ENCODE data around the gene TAOK1.

Gene TAOK1

GRCh38 chr17:29595943-29596774 lies 206.0 kb downstream of the TAOK1 start:
- no peaks in the 10 kb centered on the region for H3K9me3 Mint-ChIP-seq
- no peak for ATAC-seq (replicated peaks; ENCODE audit: extremely low read depth, poor library complexity, severe bottlenecking)
- no peak for DNase-seq (ENCODE audit: low spot score in 2 of 2)
- peaks cover 11% of the 10 kb centered on the region for H3K4me1 Mint-ChIP-seq
- H3K27me3 Mint-ChIP-seq: no peaks in the 10 kb centered on the region
- H3K27ac Mint-ChIP-seq (ENCODE audit: low read depth): no peak overlapping the region
- H3K4me3 Mint-ChIP-seq: no peak overlapping the region
- no peaks in the 10 kb centered on the region for H3K36me3 Mint-ChIP-seq (ENCODE audit: insufficient read depth)

GRCh38 chr17:29596811-29597210 lies 206.6 kb downstream of the TAOK1 start:
- DNase-seq (ENCODE audit: low spot score in 2 of 2) (no peak), ATAC-seq (replicated peaks; ENCODE audit: extremely low read depth, poor library complexity, severe bottlenecking) (no peak)
- Mint-ChIP-seq H3K9me3 (no peaks in the 10 kb centered on the region), H3K36me3 (ENCODE audit: insufficient read depth) (no peaks in the 10 kb centered on the region), H3K27ac (ENCODE audit: low read depth) (no peak overlapping the region), H3K4me3 (no peak overlapping the region), H3K4me1 (peaks cover 4% of the 10 kb centered on the region), H3K27me3 (no peaks in the 10 kb centered on the region)

- ATAC-seq (replicated peaks; ENCODE audit: extremely low read depth, poor library complexity, severe bottlenecking): no peak
- H3K27ac Mint-ChIP-seq (ENCODE audit: low read depth): no peak overlapping the region
- H3K9me3 Mint-ChIP-seq: no peaks in the 10 kb centered on the region
- H3K27me3 Mint-ChIP-seq: no peaks in the 10 kb centered on the region
- no peak for DNase-seq (ENCODE audit: low spot score in 2 of 2)
- no peaks in the 10 kb centered on the region for H3K4me1 Mint-ChIP-seq
- no peaks in the 10 kb centered on the region for H3K36me3 Mint-ChIP-seq (ENCODE audit: insufficient read depth)
- H3K4me3 Mint-ChIP-seq: no peak overlapping the region
Observed at GRCh38 chr17:29597361-29598172, 207.4 kb downstream of the TAOK1 start.
